ENCODE measurements around the gene HDGFL2. TPM values are rescaled to one million over a fixed set of nuclear protein-coding genes. Genes with fewer than 3 reads are reported as not detected.
A peak's percentile ranks its signal among the peaks of the same experiment; 100 is the strongest.

The HDGFL2 gene
- total RNA-seq, 1 donor from 2014 or later, result 33.9 TPM

DNA sequence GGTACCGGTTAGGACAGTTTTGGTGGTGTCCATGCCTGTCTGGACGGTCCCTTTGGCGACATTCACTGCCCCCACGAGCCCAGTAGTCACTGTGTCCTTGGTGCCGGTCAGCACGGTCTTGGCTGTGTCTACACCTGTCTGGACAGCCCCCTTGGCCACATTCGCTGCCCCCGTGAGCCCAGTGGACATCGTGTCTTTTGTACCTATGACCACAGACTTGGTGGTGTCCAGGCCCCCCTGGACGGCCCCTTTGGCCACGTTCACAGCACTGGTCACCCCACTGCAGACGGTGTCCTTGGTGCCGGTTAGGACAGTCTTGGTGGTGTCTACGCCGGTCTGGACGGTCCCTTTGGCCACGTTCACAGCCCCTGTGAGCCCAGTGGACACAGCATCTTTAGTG is 40.0 kb downstream of the HDGFL2 start:
- peaks cover 39 to 72% (median 62%) of the 10 kb centered on the region in 3 donors for H3K4me1 ChIP-seq (ENCODE audit: control insufficient read depth in 3 of 3, insufficient read depth in 3 of 3, low read length in 3 of 3)
- no peaks in the 10 kb centered on the region for H3K27me3 ChIP-seq (ENCODE audit: control insufficient read depth in 3 of 3, insufficient read depth in 3 of 3, low read length in 3 of 3)
- peak overlapping the region in 2 of 3 donors; percentile 52 to 65 for H3K4me3 ChIP-seq (ENCODE audit: low read length in 3 of 3)
- no peaks in the 10 kb centered on the region for H3K9me3 ChIP-seq (ENCODE audit: control insufficient read depth in 3 of 3, low read length in 3 of 3)
- H3K27ac ChIP-seq (ENCODE audit: low read depth, low read length), result peak overlapping the region; percentile 25
- peaks cover 27 to 51% (median 30%) of the 10 kb centered on the region in 3 donors for H3K36me3 ChIP-seq (ENCODE audit: control insufficient read depth in 3 of 3, insufficient read depth in 3 of 3, low read length in 3 of 3)
- H3K9ac ChIP-seq (ENCODE audit: low read depth in 1 of 3, low read length in 3 of 3), result peak overlapping the region in 2 of 3 donors; percentile 20 to 69

DNA sequence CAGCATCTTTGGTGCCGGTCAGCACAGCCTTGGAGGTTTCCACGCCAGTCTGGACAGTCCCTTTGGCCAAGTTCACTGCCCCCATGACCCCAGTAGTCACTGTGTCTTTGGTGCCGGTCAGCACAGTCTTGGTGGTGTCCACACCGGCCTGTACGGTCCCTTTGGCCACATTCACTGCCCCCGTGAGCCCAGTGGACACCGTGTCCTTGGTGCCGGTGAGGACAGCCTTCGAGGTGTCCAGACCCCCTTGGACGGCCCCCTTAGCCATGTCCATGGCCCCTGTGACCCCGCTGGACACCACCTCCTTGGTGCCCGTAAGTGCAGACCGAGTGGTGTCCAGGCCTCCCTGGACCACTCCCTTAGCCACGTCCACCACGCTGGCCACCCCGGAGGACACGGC is 41.2 kb downstream of the HDGFL2 start:
- H3K36me3 ChIP-seq (ENCODE audit: control insufficient read depth in 3 of 3, insufficient read depth in 3 of 3, low read length in 3 of 3), result peaks cover 20 to 43% (median 21%) of the 10 kb centered on the region in 3 donors
- H3K27ac ChIP-seq (ENCODE audit: low read depth, low read length), result peak overlapping the region; percentile 23
- H3K4me3 ChIP-seq (ENCODE audit: low read length in 3 of 3), result no peak overlapping the region
- no peaks in the 10 kb centered on the region for H3K9me3 ChIP-seq (ENCODE audit: control insufficient read depth in 3 of 3, low read length in 3 of 3)
- peaks cover 34 to 72% (median 60%) of the 10 kb centered on the region in 3 donors for H3K4me1 ChIP-seq (ENCODE audit: control insufficient read depth in 3 of 3, insufficient read depth in 3 of 3, low read length in 3 of 3)
- peaks cover 0 to 2% (median 0%) of the 10 kb centered on the region in 3 donors for H3K27me3 ChIP-seq (ENCODE audit: control insufficient read depth in 3 of 3, insufficient read depth in 3 of 3, low read length in 3 of 3)
- peak overlapping the region in 1 of 3 donors; percentile 64 for H3K9ac ChIP-seq (ENCODE audit: low read depth in 1 of 3, low read length in 3 of 3)

DNA sequence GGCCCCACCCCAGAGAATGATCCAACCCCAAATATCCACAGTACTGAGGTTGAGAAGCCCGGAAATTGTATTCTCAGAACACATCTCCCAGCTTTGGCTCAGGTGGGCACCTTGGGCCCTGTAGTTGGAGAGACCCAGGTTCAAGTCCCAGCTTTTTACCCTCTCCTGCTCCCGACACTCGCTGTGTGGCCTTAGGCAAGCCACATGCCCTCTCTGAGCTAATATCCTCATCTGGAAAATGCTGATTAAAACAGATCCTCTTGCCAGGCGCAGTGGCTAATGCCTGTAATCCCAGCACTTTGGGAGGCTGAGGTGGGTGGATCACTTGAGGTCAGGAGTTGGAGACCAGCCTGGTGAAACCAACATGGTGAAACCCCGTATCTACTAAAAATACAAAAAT is 43.6 kb downstream of the HDGFL2 start:
- peaks cover 0 to 2% (median 0%) of the 10 kb centered on the region in 3 donors for H3K27me3 ChIP-seq (ENCODE audit: control insufficient read depth in 3 of 3, insufficient read depth in 3 of 3, low read length in 3 of 3)
- no peaks in the 10 kb centered on the region for H3K9me3 ChIP-seq (ENCODE audit: control insufficient read depth in 3 of 3, low read length in 3 of 3)
- H3K9ac ChIP-seq (ENCODE audit: low read depth in 1 of 3, low read length in 3 of 3), result peak overlapping the region in 1 of 3 donors; percentile 98
- H3K36me3 ChIP-seq (ENCODE audit: control insufficient read depth in 3 of 3, insufficient read depth in 3 of 3, low read length in 3 of 3), result peaks cover 15 to 39% (median 20%) of the 10 kb centered on the region in 3 donors
- H3K4me3 ChIP-seq (ENCODE audit: low read length in 3 of 3), result no peak overlapping the region
- peak overlapping the region; percentile 99 for H3K27ac ChIP-seq (ENCODE audit: low read depth, low read length)
- peaks cover 43 to 79% (median 64%) of the 10 kb centered on the region in 3 donors for H3K4me1 ChIP-seq (ENCODE audit: control insufficient read depth in 3 of 3, insufficient read depth in 3 of 3, low read length in 3 of 3)

- H3K4me3 ChIP-seq (ENCODE audit: low read length in 3 of 3), result peak overlapping the region; percentile 64 to 90 (median 90)
- H3K4me1 ChIP-seq (ENCODE audit: control insufficient read depth in 3 of 3, insufficient read depth in 3 of 3, low read length in 3 of 3), result peaks cover 40 to 73% (median 57%) of the 10 kb centered on the region in 3 donors
- peaks cover 0 to 2% (median 0%) of the 10 kb centered on the region in 3 donors for H3K27me3 ChIP-seq (ENCODE audit: control insufficient read depth in 3 of 3, insufficient read depth in 3 of 3, low read length in 3 of 3)
- no peaks in the 10 kb centered on the region for H3K9me3 ChIP-seq (ENCODE audit: control insufficient read depth in 3 of 3, low read length in 3 of 3)
- peak overlapping the region; percentile 93 to 98 (median 98) for H3K9ac ChIP-seq (ENCODE audit: low read depth in 1 of 3, low read length in 3 of 3)
- H3K27ac ChIP-seq (ENCODE audit: low read depth, low read length), result peak overlapping the region; percentile 99
- peaks cover 15 to 38% (median 20%) of the 10 kb centered on the region in 3 donors for H3K36me3 ChIP-seq (ENCODE audit: control insufficient read depth in 3 of 3, insufficient read depth in 3 of 3, low read length in 3 of 3)
Measured at GRCh38 chr19:4516199-4516938, 44.3 kb downstream of the HDGFL2 start.

DNA sequence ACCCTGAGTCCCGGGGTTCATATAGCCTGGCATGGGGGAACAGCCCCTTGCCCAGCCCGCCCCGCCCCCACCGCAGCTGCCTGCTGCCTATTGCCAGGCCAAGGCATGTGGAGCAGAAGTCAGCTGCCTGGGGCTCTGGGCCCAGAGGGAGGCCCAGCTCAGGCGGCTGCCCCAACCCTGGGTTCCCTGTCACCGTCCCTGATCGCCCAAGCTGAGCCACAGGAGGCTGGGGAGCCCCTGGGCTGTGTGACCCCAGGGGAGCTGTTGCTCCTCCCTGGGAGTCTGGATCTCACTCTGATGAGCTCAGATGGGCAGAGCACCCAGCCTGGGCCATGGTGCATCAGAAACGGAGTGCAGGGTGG is 44.8 kb downstream of the HDGFL2 start:
- H3K27me3 ChIP-seq (ENCODE audit: control insufficient read depth in 3 of 3, insufficient read depth in 3 of 3, low read length in 3 of 3), result peaks cover 0 to 2% (median 0%) of the 10 kb centered on the region in 3 donors
- peaks cover 14 to 38% (median 24%) of the 10 kb centered on the region in 3 donors for H3K36me3 ChIP-seq (ENCODE audit: control insufficient read depth in 3 of 3, insufficient read depth in 3 of 3, low read length in 3 of 3)
- H3K4me1 ChIP-seq (ENCODE audit: control insufficient read depth in 3 of 3, insufficient read depth in 3 of 3, low read length in 3 of 3), result peaks cover 35 to 67% (median 52%) of the 10 kb centered on the region in 3 donors
- peak overlapping the region; percentile 99 for H3K27ac ChIP-seq (ENCODE audit: low read depth, low read length)
- H3K9ac ChIP-seq (ENCODE audit: low read depth in 1 of 3, low read length in 3 of 3), result peak overlapping the region; percentile 93 to 98 (median 98)
- no peaks in the 10 kb centered on the region for H3K9me3 ChIP-seq (ENCODE audit: control insufficient read depth in 3 of 3, low read length in 3 of 3)
- peak overlapping the region; percentile 87 to 90 (median 90) for H3K4me3 ChIP-seq (ENCODE audit: low read length in 3 of 3)

- Histone ChIP-seq H3K36me3 (ENCODE audit: control insufficient read depth in 3 of 3, insufficient read depth in 3 of 3, low read length in 3 of 3) (peaks cover 11 to 38% (median 26%) of the 10 kb centered on the region in 3 donors), H3K9me3 (ENCODE audit: control insufficient read depth in 3 of 3, low read length in 3 of 3) (no peaks in the 10 kb centered on the region), H3K4me3 (ENCODE audit: low read length in 3 of 3) (peak overlapping the region; percentile 87 to 90 (median 90)), H3K9ac (ENCODE audit: low read depth in 1 of 3, low read length in 3 of 3) (peak overlapping the region; percentile 93 to 98 (median 98)), H3K27ac (ENCODE audit: low read depth, low read length) (peak overlapping the region; percentile 99), H3K27me3 (ENCODE audit: control insufficient read depth in 3 of 3, insufficient read depth in 3 of 3, low read length in 3 of 3) (peaks cover 0 to 2% (median 0%) of the 10 kb centered on the region in 3 donors), H3K4me1 (ENCODE audit: control insufficient read depth in 3 of 3, insufficient read depth in 3 of 3, low read length in 3 of 3) (peaks cover 29 to 61% (median 45%) of the 10 kb centered on the region in 3 donors)
Measured at GRCh38 chr19:4517451-4518057, 45.5 kb downstream of the HDGFL2 start.

- peaks cover 7 to 33% (median 16%) of the 10 kb centered on the region in 3 donors for H3K36me3 ChIP-seq (ENCODE audit: control insufficient read depth in 3 of 3, insufficient read depth in 3 of 3, low read length in 3 of 3)
- peak within 1 kb of the TSS; percentile 93 to 98 (median 98) for H3K9ac ChIP-seq (ENCODE audit: low read depth in 1 of 3, low read length in 3 of 3)
- H3K27ac ChIP-seq (ENCODE audit: low read depth, low read length), result peak within 1 kb of the TSS; percentile 99
- no peaks in the 10 kb centered on the region for H3K9me3 ChIP-seq (ENCODE audit: control insufficient read depth in 3 of 3, low read length in 3 of 3)
- peaks cover 20 to 57% (median 41%) of the 10 kb centered on the region in 3 donors for H3K4me1 ChIP-seq (ENCODE audit: control insufficient read depth in 3 of 3, insufficient read depth in 3 of 3, low read length in 3 of 3)
- peak within 1 kb of the TSS; percentile 87 to 90 (median 90) for H3K4me3 ChIP-seq (ENCODE audit: low read length in 3 of 3)
- H3K27me3 ChIP-seq (ENCODE audit: control insufficient read depth in 3 of 3, insufficient read depth in 3 of 3, low read length in 3 of 3), result peaks cover 0 to 2% (median 0%) of the 10 kb centered on the region in 3 donors
Measured at GRCh38 chr19:4518345-4519171, 46.5 kb downstream of the HDGFL2 start, which contains the start of gene PLIN4. Gene PLIN4 (minus strand): TSS chr19:4518486. CDS start chr19:4518272, 214 bp downstream.

DNA sequence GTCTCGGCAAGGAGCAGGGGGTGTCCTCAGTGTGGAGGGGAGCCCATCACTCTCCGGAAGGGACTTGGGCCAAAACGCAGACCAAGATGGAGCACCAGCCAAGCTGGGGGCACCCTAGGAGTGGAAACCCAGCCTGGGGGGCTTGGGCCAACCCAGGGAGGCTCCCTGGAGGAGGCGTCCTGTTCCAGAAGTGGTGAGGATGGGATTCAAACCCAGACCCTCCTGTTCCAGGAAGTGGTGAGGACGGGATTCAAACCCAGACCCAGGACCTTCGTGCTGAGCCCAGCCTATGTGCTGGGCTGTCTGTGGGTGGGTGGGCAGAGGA is 47.0 kb downstream of the HDGFL2 start:
- Histone ChIP-seq H3K27me3 (ENCODE audit: control insufficient read depth in 3 of 3, insufficient read depth in 3 of 3, low read length in 3 of 3) (peaks cover 0 to 2% (median 0%) of the 10 kb centered on the region in 3 donors), H3K4me3 (ENCODE audit: low read length in 3 of 3) (peak overlapping the region in 2 of 3 donors; percentile 56 to 90), H3K4me1 (ENCODE audit: control insufficient read depth in 3 of 3, insufficient read depth in 3 of 3, low read length in 3 of 3) (peaks cover 17 to 52% (median 35%) of the 10 kb centered on the region in 3 donors), H3K36me3 (ENCODE audit: control insufficient read depth in 3 of 3, insufficient read depth in 3 of 3, low read length in 3 of 3) (peaks cover 3 to 27% (median 11%) of the 10 kb centered on the region in 3 donors), H3K27ac (ENCODE audit: low read depth, low read length) (peak overlapping the region; percentile 99), H3K9ac (ENCODE audit: low read depth in 1 of 3, low read length in 3 of 3) (peak overlapping the region; percentile 19 to 98 (median 74)), H3K9me3 (ENCODE audit: control insufficient read depth in 3 of 3, low read length in 3 of 3) (no peaks in the 10 kb centered on the region)

- Histone ChIP-seq H3K27ac (ENCODE audit: low read depth, low read length) (peak overlapping the region; percentile 99), H3K36me3 (ENCODE audit: control insufficient read depth in 3 of 3, insufficient read depth in 3 of 3, low read length in 3 of 3) (peaks cover 3 to 27% (median 11%) of the 10 kb centered on the region in 3 donors), H3K9me3 (ENCODE audit: control insufficient read depth in 3 of 3, low read length in 3 of 3) (no peaks in the 10 kb centered on the region), H3K4me3 (ENCODE audit: low read length in 3 of 3) (no peak overlapping the region), H3K9ac (ENCODE audit: low read depth in 1 of 3, low read length in 3 of 3) (peak overlapping the region; percentile 19 to 98 (median 74)), H3K27me3 (ENCODE audit: control insufficient read depth in 3 of 3, insufficient read depth in 3 of 3, low read length in 3 of 3) (peaks cover 0 to 2% (median 0%) of the 10 kb centered on the region in 3 donors), H3K4me1 (ENCODE audit: control insufficient read depth in 3 of 3, insufficient read depth in 3 of 3, low read length in 3 of 3) (peaks cover 17 to 51% (median 35%) of the 10 kb centered on the region in 3 donors)
Measured at GRCh38 chr19:4519521-4520277, 47.6 kb downstream of the HDGFL2 start.

Measured in skeletal muscle tissue (tissue), 4 donors.